HL-60 (cell line): ENCODE data around the gene IL1RL1.
"Not testable (repeated sequence)": the region's sequence is repeated elsewhere in the genome, so short reads cannot be mapped to it uniquely, and the experiment has no call there.

Experiments used
- DNase-seq, 2 experiments: peaks; one replicate each; pipeline ENCODE4 v3.0.0-alpha.2; 2010 to 2020; ENCODE audit warnings: low read depth in 1 of 2, low spot score in 1 of 2
- H3K27ac ChIP-seq: fragments of 250-450 bp; sonication (Bioruptor Pico); replicated peaks from 2 replicates; pipeline ENCODE4 v1.5.1; 2020; ENCODE audit warnings: mild to moderate bottlenecking, moderate library complexity
- H3K27me3 ChIP-seq: fragments of 250-450 bp; sonication (Bioruptor Pico); 2 replicates; pipeline ENCODE4 v1.5.1; 2021; ENCODE audit warnings: mild to moderate bottlenecking, moderate library complexity; ENCODE audit not compliant: insufficient read depth, poor library complexity, severe bottlenecking
- H3K4me3 ChIP-seq: replicated peaks from 2 replicates; pipeline ENCODE4 v1.5.1; 2011; ENCODE audit warnings: mild to moderate bottlenecking, control low read depth, low read length; ENCODE audit not compliant: insufficient read depth
- CTCF ChIP-seq: IDR thresholded peaks from one replicate; pipeline ENCODE4 v1.5.1; 2011; ENCODE audit warnings: low read length, control low read depth, inconsistent platforms; ENCODE audit not compliant: insufficient read depth
- GABPA ChIP-seq: IDR thresholded peaks from 2 replicates; pipeline ENCODE4 v1.6.1; 2012; ENCODE audit warnings: low read depth
- POLR2AphosphoS5 ChIP-seq: IDR thresholded peaks from 2 replicates; pipeline ENCODE4 v1.6.1; 2012; ENCODE audit warnings: low read depth
- REST ChIP-seq: IDR thresholded peaks from 2 replicates; pipeline ENCODE4 v1.6.1; 2012; ENCODE audit warnings: low read depth; ENCODE audit not compliant: insufficient replicate concordance
- SPI1 ChIP-seq: IDR thresholded peaks from 2 replicates; pipeline ENCODE4 v1.6.1; 2012; ENCODE audit warnings: low read depth, mild to moderate bottlenecking, borderline replicate concordance

IL1RL1 gene

GRCh38 chr2:102324914-102325313 is 13.6 kb downstream of the IL1RL1 start:
- DNase-seq, H3K27me3 ChIP-seq, H3K4me3 ChIP-seq, H3K27ac ChIP-seq: not testable (repeated sequence)

- no peak for DNase-seq
- Histone ChIP-seq H3K4me3 (no peak overlapping the region), H3K27ac (no peak overlapping the region), H3K27me3 (no peaks in the 10 kb centered on the region)
- TF ChIP-seq GABPA (no peak), POLR2AphosphoS5 (no peak), REST (no peak), CTCF (no peak), SPI1 (no peak)
Measured at GRCh38 chr2:102331311-102331980, 20.1 kb downstream of the IL1RL1 start.

- H3K27me3 ChIP-seq, result no peaks in the 10 kb centered on the region
- H3K27ac ChIP-seq, result no peak overlapping the region
- no peak overlapping the region for H3K4me3 ChIP-seq
- no peak for DNase-seq
- TF ChIP-seq SPI1, result no peak
- TF ChIP-seq REST, result no peak
- TF ChIP-seq POLR2AphosphoS5, result no peak
- TF ChIP-seq GABPA, result no peak
- TF ChIP-seq CTCF, result no peak
Measured at GRCh38 chr2:102334486-102334885, 23.1 kb downstream of the IL1RL1 start.

GRCh38 chr2:102335871-102336366 is 24.6 kb downstream of the IL1RL1 start:
- no peak overlapping the region for H3K4me3 ChIP-seq
- H3K27ac ChIP-seq, result no peak overlapping the region
- H3K27me3 ChIP-seq, result no peaks in the 10 kb centered on the region
- TF ChIP-seq CTCF (no peak), POLR2AphosphoS5 (no peak), SPI1 (no peak), GABPA (no peak), REST (no peak)
- no peak for DNase-seq
